ENCODE measurements around the gene PANK1. TPM values are rescaled to one million over a fixed set of nuclear protein-coding genes. Genes with fewer than 3 reads are reported as not detected.

PANK1 gene
- polyA plus RNA-seq, 1 of the 3 experiments (the other 2 are of a cell fraction): 4.2 TPM

GRCh38 chr10:89669985-89670384 is 24.9 kb upstream of the PANK1 start:
- no peaks in the 10 kb centered on the region for H3K36me3 ChIP-seq (replicated peaks in 1 of 2; ENCODE audit: control insufficient read depth in 1 of 2, insufficient read depth in 2 of 2, low read length in 1 of 2)
- H3K9me3 ChIP-seq: no peaks in the 10 kb centered on the region
- DNase-seq: no peak
- H3K4me1 ChIP-seq (ENCODE audit: control insufficient read depth in 1 of 2, insufficient read depth in 2 of 2, low read depth in 1 of 2, low read length in 1 of 2): peaks cover 0 to 4% of the 10 kb centered on the region in 2 experiments; a peak in 1 of 4 replicates
- no peaks in the 10 kb centered on the region for H3K9me2 ChIP-seq
- H2AFZ ChIP-seq (ENCODE audit: low read depth): no peak overlapping the region
- no peak overlapping the region for H3K27ac ChIP-seq (ENCODE audit: low read depth in 2 of 2, low read length in 1 of 2)
- H3F3A ChIP-seq (replicated peaks; ENCODE audit: insufficient read depth): no peaks in the 10 kb centered on the region
- no peak for TF ChIP-seq EP300 (IDR thresholded peaks at IDR 0.05; ENCODE audit: borderline replicate concordance in 1 of 2, low read depth in 1 of 2, low read length in 1 of 2)
- TF ChIP-seq REST (IDR thresholded peaks at IDR 0.05; ENCODE audit: low read depth, low read length): no peak
- TF ChIP-seq NRF1 (IDR thresholded peaks at IDR 0.05; ENCODE audit: low read depth, low read length): no peak
- TF ChIP-seq, protein P1, sequence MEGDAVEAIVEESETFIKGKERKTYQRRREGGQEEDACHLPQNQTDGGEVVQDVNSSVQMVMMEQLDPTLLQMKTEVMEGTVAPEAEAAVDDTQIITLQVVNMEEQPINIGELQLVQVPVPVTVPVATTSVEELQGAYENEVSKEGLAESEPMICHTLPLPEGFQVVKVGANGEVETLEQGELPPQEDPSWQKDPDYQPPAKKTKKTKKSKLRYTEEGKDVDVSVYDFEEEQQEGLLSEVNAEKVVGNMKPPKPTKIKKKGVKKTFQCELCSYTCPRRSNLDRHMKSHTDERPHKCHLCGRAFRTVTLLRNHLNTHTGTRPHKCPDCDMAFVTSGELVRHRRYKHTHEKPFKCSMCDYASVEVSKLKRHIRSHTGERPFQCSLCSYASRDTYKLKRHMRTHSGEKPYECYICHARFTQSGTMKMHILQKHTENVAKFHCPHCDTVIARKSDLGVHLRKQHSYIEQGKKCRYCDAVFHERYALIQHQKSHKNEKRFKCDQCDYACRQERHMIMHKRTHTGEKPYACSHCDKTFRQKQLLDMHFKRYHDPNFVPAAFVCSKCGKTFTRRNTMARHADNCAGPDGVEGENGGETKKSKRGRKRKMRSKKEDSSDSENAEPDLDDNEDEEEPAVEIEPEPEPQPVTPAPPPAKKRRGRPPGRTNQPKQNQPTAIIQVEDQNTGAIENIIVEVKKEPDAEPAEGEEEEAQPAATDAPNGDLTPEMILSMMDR (IDR thresholded peaks at IDR 0.05): no peak
- no peak for TF ChIP-seq RFX5 (IDR thresholded peaks at IDR 0.05; ENCODE audit: low read length)
- no peak for TF ChIP-seq JUND (IDR thresholded peaks at IDR 0.05)
- TF ChIP-seq TCF12 (IDR thresholded peaks at IDR 0.05): no peak
- TF ChIP-seq, protein P2, sequence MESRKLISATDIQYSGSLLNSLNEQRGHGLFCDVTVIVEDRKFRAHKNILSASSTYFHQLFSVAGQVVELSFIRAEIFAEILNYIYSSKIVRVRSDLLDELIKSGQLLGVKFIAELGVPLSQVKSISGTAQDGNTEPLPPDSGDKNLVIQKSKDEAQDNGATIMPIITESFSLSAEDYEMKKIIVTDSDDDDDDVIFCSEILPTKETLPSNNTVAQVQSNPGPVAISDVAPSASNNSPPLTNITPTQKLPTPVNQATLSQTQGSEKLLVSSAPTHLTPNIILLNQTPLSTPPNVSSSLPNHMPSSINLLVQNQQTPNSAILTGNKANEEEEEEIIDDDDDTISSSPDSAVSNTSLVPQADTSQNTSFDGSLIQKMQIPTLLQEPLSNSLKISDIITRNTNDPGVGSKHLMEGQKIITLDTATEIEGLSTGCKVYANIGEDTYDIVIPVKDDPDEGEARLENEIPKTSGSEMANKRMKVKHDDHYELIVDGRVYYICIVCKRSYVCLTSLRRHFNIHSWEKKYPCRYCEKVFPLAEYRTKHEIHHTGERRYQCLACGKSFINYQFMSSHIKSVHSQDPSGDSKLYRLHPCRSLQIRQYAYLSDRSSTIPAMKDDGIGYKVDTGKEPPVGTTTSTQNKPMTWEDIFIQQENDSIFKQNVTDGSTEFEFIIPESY (IDR thresholded peaks at IDR 0.05; ENCODE audit: borderline replicate concordance, low read depth): no peak
- no peak for TF ChIP-seq EZH2phosphoT487 (IDR thresholded peaks at IDR 0.05; ENCODE audit: borderline replicate concordance, low read depth)
- TF ChIP-seq NFIC (IDR thresholded peaks at IDR 0.05; ENCODE audit: borderline replicate concordance): no peak
- TF ChIP-seq, protein P3, sequence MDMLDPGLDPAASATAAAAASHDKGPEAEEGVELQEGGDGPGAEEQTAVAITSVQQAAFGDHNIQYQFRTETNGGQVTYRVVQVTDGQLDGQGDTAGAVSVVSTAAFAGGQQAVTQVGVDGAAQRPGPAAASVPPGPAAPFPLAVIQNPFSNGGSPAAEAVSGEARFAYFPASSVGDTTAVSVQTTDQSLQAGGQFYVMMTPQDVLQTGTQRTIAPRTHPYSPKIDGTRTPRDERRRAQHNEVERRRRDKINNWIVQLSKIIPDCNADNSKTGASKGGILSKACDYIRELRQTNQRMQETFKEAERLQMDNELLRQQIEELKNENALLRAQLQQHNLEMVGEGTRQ (IDR thresholded peaks at IDR 0.05; ENCODE audit: borderline replicate concordance, low read depth, low read length): no peak
- TF ChIP-seq TEAD4 (IDR thresholded peaks at IDR 0.05; ENCODE audit: borderline replicate concordance, insufficient read depth): no peak
- TF ChIP-seq FOSL2 (IDR thresholded peaks at IDR 0.05; ENCODE audit: borderline replicate concordance, low read depth): no peak
- TF ChIP-seq MAX (IDR thresholded peaks at IDR 0.05; ENCODE audit: low read depth): no peak
- TF ChIP-seq USF1 (IDR thresholded peaks at IDR 0.05; ENCODE audit: borderline replicate concordance, low read depth): no peak
- WGBS (ENCODE audit: low lambda C conversion rate): 65% methylated on average over 1 of the region's 1 CpG
- no peaks in the 10 kb centered on the region for H4K20me1 ChIP-seq (ENCODE audit: insufficient read depth)
- H3K9ac ChIP-seq: no peak overlapping the region
- no peak overlapping the region for H3K4me3 ChIP-seq (ENCODE audit: low read depth in 2 of 2, low read length in 1 of 2)
- ChIA-PET CTCF (interaction anchor here (1.0 kb wide), 1 partner anchor 31 kb away, joined by 3 read pairs; the partner anchor contains the start of gene KIF20B), POLR2A (no interaction called here)
- H3K27me3 ChIP-seq (ENCODE audit: insufficient read depth): no peaks in the 10 kb centered on the region
- no peaks in the 10 kb centered on the region for H3K79me2 ChIP-seq (ENCODE audit: insufficient read depth)
- H3K4me2 ChIP-seq: no peak overlapping the region
